Gastroesophageal sphincter (tissue), 3 donors: ENCODE results near the gene MYOM3.

ENCODE experiments used
- CTCF ChIP-seq, 4 experiments: fragments of 200-600 bp in 2 of 4; fragments of 450-650 bp in 2 of 4; sonication (generic) in 1 of 4; IDR thresholded peaks; one replicate each; pipeline ENCODE4 v1.5.1; 2017 to 2019; ENCODE audit warnings: antibody characterized with exemption in 4 of 4, mild to moderate bottlenecking in 2 of 4, moderate library complexity in 2 of 4
- POLR2AphosphoS5 ChIP-seq: sonication (generic); formaldehyde crosslinking; IDR thresholded peaks from one replicate; pipeline ENCODE4 v1.6.1; 2017; ENCODE audit warnings: antibody characterized with exemption

GRCh38 chr1:24090736-24091135 is 21.2 kb downstream of the MYOM3 start:
- TF ChIP-seq CTCF (IDR thresholded peaks at IDR 0.05) (no peak), POLR2AphosphoS5 (no peak)
